ENCODE data around the gene MYL6.
"Not testable (repeated sequence)": the region's sequence is repeated elsewhere in the genome, so short reads cannot be mapped to it uniquely, and the experiment has no call there.

The MYL6 gene

DNA sequence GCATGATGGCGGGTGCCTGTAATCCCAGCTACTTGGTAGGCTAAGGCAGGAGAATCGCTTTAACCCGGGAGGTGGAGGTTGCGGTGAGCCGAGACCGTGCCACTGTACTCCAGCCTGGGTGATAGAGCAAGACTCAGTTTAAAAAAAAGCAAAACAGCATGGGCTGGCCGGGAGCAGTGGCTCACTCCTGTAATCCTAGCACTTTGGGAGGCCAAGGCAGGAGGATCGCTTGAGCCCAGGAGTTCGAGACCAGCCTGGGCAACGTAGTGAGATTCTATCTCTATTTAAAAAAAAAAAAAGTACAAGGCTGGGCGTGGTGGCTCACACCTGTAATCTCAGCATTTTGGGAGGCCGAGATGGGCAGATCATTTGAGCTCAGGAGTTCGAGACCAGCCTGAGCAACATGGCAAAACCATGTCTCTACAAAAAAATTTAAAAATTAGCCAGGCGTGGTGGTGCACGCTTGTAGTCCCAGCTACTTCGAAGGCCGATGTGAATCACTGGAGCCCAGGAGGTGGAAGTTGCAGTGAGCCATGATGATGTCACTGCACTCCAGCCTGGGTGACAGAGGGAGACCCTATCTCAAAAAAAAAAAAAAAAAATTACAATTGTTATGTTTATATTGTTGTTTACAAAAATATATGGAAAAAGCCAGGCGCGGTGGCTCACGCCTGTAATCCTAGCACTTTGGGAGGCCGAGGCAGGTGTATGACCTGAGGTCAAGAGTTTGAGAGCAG is 1.5 kb upstream of the MYL6 start:
- not testable (repeated sequence) for DNase-seq (ENCODE audit: low read depth, low spot score)

GRCh38 chr12:56157201-56158028 is 744 bp upstream of the MYL6 start:
- peak; percentile 59 for DNase-seq (ENCODE audit: low read depth, low spot score)

DNA sequence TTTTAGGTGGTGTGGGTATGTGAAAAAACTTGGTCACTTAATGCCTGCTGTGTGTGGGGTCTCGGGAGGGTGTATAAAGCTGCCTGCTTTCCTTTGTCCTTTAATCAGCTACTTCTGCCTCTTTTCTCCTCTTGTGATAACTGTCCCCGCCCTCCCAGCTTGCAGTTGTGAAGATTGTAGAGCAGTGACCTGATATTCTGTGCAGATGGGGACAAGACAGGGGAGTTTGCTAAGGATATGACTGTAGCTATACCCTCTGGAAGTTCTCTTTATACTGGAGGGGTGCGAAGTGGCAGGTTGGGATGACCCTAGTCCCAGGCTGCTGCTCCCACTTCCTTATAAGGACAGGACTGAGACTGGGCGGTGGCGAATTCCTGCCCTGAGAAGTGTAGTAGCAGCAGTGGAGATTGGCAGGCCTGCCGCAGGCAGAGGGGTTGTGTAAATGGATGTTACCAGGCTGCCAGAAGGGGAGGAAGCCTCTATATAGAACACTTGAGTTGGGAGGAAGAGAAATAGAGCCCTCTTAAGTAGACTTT is 835 bp downstream of the MYL6 start:
- DNase-seq (ENCODE audit: low read depth, low spot score): no peak

GRCh38 chr12:56159482-56160192 is 1.5 kb downstream of the MYL6 start:
- DNase-seq (ENCODE audit: low read depth, low spot score): no peak

DNA sequence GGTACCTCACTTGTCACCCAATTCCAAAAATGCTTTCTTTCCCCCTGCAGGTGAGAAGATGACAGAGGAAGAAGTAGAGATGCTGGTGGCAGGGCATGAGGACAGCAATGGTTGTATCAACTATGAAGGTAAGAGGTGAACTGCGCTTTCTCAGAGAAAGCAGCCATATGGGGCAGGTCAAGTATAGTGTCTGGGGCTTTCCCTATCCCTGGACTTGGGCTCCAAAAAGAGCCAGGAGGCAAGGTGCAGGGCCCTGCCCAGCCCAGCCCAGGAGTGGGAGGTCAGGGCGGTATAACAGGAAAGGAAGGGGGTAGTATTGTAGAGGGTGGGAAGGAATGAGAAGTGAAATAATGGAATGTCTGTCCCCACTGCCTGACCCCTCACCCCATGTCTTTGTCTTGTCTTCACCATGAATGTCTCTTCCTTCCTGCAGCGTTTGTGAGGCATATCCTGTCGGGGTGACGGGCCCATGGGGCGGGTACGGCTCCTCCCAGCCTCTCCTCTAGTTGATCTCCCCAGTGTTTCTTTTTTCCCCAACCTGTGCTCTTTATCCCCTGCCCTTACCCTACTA is 2.1 kb downstream of the MYL6 start:
- no peak for DNase-seq (ENCODE audit: low read depth, low spot score)

DNA sequence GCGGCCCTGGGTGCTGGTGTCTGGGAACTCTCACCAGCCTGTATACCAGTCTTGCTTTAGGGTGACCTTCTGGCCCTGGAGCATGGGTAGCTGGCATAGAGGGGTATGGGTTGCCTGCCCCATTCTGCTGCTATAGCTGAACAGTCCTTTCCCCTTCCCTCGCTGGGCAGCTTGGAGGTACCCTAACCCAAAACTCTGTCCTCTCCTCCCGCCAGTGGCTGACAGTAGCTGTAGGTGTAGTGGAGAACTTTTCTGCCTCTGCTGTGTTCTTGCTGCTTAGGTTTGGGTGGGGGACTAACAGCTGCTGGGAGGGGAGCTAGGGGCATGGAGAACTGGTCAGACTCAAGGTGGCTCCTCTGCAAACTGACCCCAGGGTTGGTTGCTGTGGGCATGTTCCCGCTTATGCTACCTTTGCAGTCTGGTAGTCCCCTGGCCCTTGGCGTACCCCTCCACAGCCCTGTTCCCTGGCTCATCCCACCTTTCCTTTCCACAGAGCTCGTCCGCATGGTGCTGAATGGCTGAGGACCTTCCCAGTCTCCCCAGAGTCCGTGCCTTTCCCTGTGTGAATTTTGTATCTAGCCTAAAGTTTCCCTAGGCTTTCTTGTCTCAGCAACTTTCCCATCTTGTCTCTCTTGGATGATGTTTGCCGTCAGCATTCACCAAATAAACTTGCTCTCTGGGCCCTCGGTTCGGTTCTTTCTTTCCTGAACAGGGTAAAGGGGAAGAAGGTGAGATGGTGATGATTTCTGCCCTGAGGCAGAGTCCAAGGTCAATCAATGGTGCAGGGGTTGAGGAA is 2.9 kb downstream of the MYL6 start:
- no peak for DNase-seq (ENCODE audit: low read depth, low spot score)

DNA sequence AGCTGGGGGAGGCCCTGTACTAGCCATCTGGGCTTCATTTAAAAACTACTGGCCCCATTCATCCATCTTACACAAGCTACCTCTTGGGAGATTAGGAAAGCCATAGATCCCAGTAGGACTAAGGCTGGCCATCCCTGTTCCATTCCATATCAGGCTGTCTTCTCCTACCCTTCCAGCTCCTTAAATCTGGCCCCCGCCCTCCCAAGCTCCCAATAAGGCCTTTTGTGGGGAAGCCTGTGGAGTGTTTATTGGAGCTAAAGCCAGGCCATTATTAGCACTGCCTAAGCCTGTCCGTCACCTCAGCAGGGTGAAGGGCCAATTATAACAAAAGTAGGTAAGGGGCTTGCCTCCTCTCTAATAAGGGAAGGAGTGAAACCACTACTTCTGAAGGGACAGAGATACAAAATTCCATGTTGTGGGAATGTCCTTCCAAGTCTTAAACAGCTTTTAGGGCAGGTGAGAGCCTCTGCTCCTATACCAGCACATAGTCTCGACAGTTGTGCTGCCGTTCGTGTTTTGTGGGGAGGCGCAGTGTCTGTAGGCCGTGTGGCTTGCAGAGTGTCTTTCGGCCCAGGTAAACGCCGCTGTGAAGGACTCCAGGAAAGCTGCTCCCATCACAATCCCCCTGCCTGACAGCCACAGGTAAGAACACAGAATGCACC is 3.7 kb downstream of the MYL6 start:
- DNase-seq (ENCODE audit: low read depth, low spot score): no peak

DNA sequence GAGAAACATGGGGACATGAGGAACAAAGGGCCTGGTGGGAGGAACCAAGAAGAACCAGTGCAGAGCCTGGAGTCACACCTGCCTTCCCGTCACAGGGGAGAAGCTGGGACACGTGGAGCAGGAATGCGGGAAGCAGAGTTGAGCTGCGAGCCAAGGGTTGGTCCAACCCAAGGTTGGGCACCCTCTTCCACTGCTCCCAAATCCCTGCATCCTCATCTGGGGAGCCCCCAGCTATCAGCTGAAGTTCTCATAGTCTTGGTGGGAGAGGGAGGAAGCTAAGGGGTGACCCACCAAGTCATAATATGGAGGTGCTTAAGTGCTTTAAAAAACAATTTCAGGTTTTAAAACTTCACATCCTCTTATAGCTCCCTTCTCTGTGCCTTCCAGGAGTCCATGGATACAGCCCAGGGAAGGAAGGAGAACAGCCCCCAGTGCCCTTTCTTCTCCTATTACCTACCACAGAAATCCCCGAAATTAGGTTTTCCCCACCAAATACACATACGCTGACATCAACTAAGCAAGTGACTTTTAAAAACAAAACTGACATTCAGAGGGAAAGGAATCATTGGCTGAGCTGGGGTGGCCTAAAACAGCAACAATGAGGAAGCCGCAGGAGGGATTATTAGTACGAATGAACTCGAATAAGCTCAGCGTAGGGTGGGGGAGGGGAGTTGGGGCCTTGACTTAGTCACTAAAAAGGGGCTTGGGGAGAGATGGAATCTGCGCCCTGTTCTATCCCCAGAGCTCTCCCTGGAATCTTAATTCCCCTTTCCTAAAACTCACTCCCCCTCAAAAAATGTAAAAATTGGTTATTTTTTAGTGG is 4.5 kb downstream of the MYL6 start:
- no peak for DNase-seq (ENCODE audit: low read depth, low spot score)

- no peak for DNase-seq (ENCODE audit: low read depth, low spot score)
Measured at GRCh38 chr12:56163533-56164344, 5.6 kb downstream of the MYL6 start.

DNA sequence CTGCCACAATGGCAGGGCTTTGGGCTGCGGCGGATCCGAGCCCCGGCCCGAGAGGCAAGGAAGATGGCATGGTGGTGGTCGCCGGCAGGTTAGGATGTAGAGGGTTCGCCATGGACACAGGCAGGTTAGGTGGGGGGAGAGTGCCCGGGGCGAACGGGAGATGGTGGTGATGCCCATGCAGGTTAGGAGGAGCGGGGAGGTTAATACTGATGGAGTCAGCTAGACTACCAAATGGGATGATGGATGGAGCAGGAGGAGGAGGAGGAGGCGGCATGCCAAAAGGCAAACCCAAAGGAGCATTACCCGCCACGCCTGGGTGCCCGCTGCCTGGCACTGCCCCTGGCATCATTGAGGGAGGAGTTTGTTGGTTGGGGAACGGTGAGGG is 6.2 kb downstream of the MYL6 start:
- DNase-seq (ENCODE audit: low read depth, low spot score): no peak

DNA sequence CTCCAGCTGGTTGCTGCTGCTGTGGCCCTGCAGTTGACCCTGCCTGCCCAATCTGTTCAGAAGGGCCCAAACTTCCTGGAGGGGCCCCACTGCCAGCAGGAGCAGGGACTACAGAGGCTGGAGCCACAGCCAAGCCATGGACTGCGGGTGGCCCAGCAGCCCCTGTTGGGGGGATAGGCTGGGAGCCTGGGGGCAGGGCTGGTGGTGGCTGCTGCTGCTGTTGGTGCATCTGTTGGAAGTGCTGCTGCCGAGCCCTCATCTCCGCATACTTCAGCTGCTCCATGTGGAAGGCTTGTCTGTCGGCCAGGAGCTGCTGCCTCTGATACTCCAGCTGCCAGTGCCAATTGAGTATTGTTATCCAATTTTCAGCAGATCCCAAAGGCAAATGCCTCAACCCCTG is 7.2 kb downstream of the MYL6 start:
- DNase-seq (ENCODE audit: low read depth, low spot score): no peak

DNA sequence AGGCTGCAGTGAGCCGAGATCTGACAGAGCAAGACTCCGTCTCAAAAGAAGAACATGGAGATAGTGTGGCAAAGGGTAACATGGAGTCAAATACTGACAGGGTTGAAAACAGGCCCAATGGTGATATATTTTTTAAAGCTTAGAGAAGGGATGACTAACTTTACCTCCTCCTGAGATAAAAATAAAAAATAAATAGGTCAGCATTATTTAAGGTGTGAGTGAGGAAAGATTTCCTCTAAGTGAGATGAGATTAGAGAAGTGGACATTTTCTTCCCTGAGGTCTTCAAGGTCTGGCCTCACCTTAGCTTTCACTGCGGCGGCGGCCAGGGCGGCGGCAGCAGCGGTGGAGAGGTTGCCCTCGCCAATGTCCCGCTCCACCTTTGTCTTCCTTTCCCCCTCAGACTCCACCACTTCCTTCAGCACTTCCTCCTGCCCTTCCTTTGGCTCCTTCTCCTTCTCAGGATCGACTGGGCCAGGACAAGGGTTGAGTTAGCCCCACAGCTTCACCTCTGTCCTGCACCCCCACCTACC is 11.1 kb downstream of the MYL6 start:
- no peak for DNase-seq (ENCODE audit: low read depth, low spot score)

- no peak for DNase-seq (ENCODE audit: low read depth, low spot score)
Measured at GRCh38 chr12:56172839-56173238, 14.7 kb downstream of the MYL6 start.

DNA sequence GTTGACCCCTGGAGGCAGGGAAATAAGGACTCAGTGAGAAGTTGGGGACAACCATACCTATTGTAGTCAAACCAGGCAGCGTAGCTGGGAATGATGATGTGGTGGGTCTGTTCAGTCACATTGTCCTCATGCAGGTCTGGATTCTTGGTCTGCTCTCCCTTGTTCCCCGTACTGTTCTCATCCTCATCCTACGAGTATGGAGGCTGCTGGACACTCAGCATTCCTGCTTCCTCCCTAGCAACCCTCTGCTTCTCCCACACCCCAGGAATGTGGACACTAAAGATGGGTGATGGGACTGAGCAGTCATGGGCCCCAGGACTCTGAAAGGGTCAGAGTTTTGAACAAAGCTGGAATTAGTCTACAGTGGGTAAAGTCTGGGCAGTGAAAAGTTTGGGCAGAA is 20.2 kb downstream of the MYL6 start:
- DNase-seq (ENCODE audit: low read depth, low spot score): no peak

GRCh38 chr12:56186957-56187356 is 28.8 kb downstream of the MYL6 start:
- DNase-seq (ENCODE audit: low read depth, low spot score): no peak

GRCh38 chr12:56188131-56188777 is 30.1 kb downstream of the MYL6 start:
- no peak for DNase-seq (ENCODE audit: low read depth, low spot score)

- DNase-seq (ENCODE audit: low read depth, low spot score): no peak
Measured at GRCh38 chr12:56188778-56189098, 30.6 kb downstream of the MYL6 start.
